GM18517 (cell line): Measurements from ENCODE around the gene PATE1.
"Not testable (repeated sequence)": the region's sequence is repeated elsewhere in the genome, so short reads cannot be mapped to it uniquely, and the experiment has no call there.

Experiments
- ATAC-seq: cut with Tn5 transposase; IDR thresholded peaks from one replicate; pipeline ENCODE4 v1.9.1; 2021; ENCODE audit warnings: mild to moderate bottlenecking, moderate library complexity; ENCODE audit not compliant: unreplicated experiment

Gene PATE1, protein sequence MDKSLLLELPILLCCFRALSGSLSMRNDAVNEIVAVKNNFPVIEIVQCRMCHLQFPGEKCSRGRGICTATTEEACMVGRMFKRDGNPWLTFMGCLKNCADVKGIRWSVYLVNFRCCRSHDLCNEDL

GRCh38 chr11:125745979-125746378, at the start of gene PATE1:
TSS of gene PATE1 (plus strand) at chr11:125746279. CDS start at chr11:125746305, 26 bp downstream.
- ATAC-seq: no peak

- ATAC-seq: no peak
These were observed 45.0 kb upstream of the PATE1 start for GRCh38 chr11:125701018-125701610.

DNA sequence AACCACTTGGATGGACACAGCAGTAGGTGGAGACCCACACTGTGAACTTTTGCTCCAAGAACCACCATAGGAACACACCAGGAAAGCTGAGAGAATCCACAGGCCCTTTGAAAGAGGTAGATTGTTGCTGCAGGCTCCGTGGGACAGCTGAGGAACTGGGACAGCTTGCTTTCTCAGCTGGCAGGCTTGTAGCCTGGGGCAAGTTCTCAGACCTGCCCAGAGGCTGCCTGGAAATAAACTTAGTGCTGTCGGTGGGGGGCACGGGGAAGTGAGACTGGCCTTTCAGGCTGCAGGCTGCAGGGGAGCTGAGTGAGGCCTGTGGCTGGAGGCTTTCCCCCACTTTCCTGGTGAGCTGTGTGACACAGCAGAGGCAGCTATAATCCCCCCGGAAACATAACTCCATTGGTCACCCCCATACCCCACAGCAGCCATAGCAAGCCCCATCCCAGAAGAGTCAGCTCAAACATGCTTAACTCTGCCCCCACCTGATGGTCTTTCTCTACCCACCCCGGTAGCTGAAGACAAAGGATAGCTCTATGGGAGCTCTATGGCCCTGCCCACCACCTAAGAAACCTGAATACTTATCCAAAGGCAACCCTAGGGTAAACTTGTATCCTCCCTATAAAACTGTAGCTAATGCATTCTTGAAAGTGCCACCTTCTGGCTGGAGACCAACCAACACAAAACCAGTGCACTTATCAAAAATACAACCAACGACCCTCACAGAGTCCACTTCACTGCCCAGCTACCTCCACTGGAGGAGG, 44.0 kb upstream of the PATE1 start:
- ATAC-seq: no peak

DNA sequence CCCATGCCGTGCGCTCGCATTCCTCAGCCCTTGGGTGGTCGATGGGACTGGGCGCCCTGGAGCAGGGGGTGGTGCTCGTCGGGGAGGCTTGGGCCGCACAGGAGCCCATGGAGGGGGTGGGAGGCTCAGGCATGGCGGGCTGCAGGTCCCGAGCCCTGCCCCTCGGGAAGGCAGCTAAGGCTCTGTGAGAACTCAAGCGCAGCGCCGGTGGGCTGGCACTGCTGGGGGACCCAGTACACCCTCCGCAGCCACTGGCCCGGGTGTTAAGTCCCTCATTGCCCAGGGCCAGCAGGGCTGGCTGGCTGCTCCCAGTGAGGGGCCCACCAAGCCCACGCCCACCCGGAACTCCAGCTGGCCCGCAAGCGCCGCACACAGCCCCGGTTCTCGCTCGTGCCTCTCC, 41.4 kb upstream of the PATE1 start:
- ATAC-seq: not testable (repeated sequence)

DNA sequence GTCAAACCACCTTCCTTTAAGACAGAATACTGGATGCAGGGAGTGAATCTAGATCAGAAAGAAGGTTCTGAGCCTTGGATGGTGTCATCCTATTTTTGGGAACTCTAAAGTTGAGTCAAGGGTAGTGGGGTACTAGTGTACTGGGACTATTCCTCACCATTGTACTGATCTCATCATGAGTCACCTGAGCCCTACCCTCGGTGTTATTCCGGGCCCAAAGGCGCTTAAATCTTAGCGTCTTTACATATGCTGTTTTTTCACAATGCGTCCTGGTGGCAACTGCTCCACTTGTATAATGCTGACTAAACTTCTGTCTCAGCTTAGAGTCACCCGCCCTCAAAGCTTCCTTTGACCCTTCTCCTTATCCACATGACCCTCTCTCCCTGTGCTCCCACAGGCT, 25.3 kb upstream of the PATE1 start:
- no peak for ATAC-seq

- no peak for ATAC-seq
These were observed 22.0 kb upstream of the PATE1 start for GRCh38 chr11:125724125-125724524.

DNA sequence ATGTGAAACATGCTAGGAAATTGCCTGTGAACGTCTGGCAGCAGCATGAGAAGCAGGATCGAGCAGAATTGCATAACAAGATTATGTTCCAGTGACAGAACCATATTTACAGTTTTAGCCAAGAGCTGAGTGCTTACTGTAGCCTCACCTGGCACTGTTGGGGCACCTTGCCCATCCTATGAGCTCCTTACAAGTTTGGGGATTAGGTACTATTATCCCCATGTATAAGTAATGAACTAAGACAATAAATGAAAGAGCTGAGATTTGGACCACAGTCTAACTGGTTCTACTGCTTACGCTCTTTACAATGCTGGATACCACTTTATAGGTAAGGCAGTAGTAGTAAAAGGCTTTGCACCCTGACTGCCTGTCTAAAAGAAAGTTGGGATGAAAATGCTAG, 17.1 kb upstream of the PATE1 start:
- ATAC-seq: no peak

GRCh38 chr11:125740617-125741016, 5.5 kb upstream of the PATE1 start:
- no peak for ATAC-seq

- ATAC-seq: no peak
These were observed 2.4 kb upstream of the PATE1 start for GRCh38 chr11:125743681-125744080.

GRCh38 chr11:125750629-125751028, 4.5 kb downstream of the PATE1 start:
- no peak for ATAC-seq

- no peak for ATAC-seq
These were observed 10.0 kb downstream of the PATE1 start for GRCh38 chr11:125756050-125756449.

GRCh38 chr11:125762445-125762844, 16.4 kb downstream of the PATE1 start:
- ATAC-seq: no peak

DNA sequence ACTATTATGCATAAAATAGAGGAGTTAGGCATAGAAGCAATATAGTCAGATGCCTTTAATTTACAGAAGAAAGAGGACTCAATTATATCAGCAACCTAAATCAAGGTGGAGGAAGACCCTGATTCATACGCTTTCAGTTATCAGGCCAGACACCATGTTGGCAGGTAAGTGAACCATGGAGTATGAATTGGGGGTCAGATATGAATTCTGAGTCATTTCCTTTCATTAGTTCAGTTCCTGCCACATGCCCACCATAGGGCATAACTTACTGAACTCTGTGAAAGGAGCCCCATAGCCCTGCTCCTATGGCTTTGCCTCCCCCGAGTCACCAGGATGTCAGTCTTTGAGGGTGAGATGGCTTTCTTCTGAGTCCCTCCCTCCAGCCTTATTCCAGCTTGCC, 17.4 kb downstream of the PATE1 start:
- ATAC-seq: no peak

- ATAC-seq: no peak
These were observed 20.2 kb downstream of the PATE1 start for GRCh38 chr11:125766251-125766650.

GRCh38 chr11:125768336-125769046, 22.4 kb downstream of the PATE1 start:
- no peak for ATAC-seq

GRCh38 chr11:125770583-125770982, 24.5 kb downstream of the PATE1 start:
- ATAC-seq: no peak

DNA sequence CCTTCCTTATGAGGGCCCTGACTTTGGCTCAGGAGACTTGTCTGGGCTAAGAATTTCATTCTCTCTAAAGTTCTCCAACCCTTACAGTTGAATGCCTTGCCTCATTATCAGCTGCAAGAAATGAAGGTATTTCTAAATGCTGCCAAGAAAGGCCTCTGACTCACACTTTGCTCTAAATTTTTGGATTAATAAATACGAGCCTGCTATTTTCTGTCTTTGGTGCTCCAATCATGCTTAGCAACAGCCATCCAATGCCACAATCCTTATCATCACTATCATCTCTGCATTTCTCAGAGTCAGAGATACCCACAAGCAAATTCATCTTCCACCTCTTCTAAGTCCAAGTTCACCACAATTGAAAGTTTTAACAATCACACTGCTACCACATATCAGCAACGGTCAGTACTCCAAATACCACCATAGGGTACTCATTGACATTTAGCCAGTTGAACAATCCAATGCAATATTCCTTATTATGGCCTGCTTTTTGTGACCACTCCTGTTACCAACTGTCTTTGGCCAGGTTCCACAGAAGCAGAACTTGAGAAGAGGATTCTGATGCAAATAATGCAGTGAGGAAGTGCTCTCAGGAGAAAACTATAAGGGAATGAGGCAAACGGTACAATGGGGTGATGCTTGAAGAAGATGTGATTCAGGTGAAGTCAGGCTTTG, 26.9 kb downstream of the PATE1 start:
- no peak for ATAC-seq

- ATAC-seq: no peak
These were observed 27.4 kb downstream of the PATE1 start for GRCh38 chr11:125773516-125773915.

DNA sequence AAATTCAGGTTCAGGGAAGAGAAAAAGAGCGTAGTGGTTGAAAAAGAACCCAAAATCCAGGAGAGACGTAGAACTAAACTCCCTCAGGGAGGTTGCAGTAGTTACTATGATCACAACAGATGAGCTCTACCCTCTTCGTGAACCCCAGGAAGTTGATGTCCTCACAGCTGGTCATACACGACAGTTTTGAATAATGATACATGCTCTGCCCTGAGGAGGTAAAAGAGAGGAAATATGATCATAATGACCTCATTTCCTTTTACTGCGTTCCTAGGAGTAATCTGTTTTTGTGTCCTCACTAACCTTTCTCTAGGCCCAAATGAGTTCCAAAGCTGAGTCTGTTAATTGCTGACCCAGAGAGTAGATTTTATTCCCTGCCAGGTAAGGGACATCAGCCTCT, 31.2 kb downstream of the PATE1 start:
- no peak for ATAC-seq

GRCh38 chr11:125778728-125779127, 32.6 kb downstream of the PATE1 start, which contains the start of gene PATE2:
TSS of gene PATE2 (minus strand) at chr11:125778828. CDS start at chr11:125778773, 55 bp downstream.
- no peak for ATAC-seq

GRCh38 chr11:125784678-125785077, 38.6 kb downstream of the PATE1 start:
- ATAC-seq: no peak
